ENCODE data around the gene NOP14. TPM values are rescaled to one million over a fixed set of nuclear protein-coding genes. Genes with fewer than 3 reads are reported as not detected.
"Not testable (repeated sequence)": the region's sequence is repeated elsewhere in the genome, so short reads cannot be mapped to it uniquely, and the experiment has no call there.

Gene NOP14
- total RNA-seq, 2 donors from 2014 or later = 16.0 to 17.8 TPM

GRCh38 chr4:2923668-2924173, 39.5 kb downstream of the NOP14 start:
- intact Hi-C loops (cut with DNase I) = no loop called here
- Histone ChIP-seq H3K36me3 (peaks cover 4 to 6% of the 10 kb centered on the region in 2 donors), H3K27me3 (replicated peaks; ENCODE audit: insufficient read depth) (no peaks in the 10 kb centered on the region), H3K9me3 (no peaks in the 10 kb centered on the region), H3K27ac (no peak overlapping the region), H3K4me3 (no peak overlapping the region), H3K4me1 (replicated peaks) (no peaks in the 10 kb centered on the region)
- DNase-seq (ENCODE audit: low spot score) = no peak
- no peak for TF ChIP-seq CTCF (IDR thresholded peaks at IDR 0.05)
- WGBS = 70% methylated on average over 16 of the region's 16 CpGs

- Histone ChIP-seq H3K36me3 (peaks cover 0 to 4% of the 10 kb centered on the region in 2 donors), H3K4me1 (replicated peaks) (no peaks in the 10 kb centered on the region), H3K4me3 (no peak overlapping the region), H3K27ac (no peak overlapping the region), H3K9me3 (no peaks in the 10 kb centered on the region), H3K27me3 (replicated peaks; ENCODE audit: insufficient read depth) (no peaks in the 10 kb centered on the region)
- TF ChIP-seq POLR2AphosphoS5 (IDR thresholded peaks at IDR 0.05) (no peak), POLR2A (IDR thresholded peaks at IDR 0.05) (no peak), CTCF (IDR thresholded peaks at IDR 0.05) (no peak)
- intact Hi-C loops (cut with DNase I) = no loop called here
- WGBS = 83% methylated on average over 10 of the region's 10 CpGs
- DNase-seq (ENCODE audit: low spot score) = no peak
These were observed 40.1 kb downstream of the NOP14 start for GRCh38 chr4:2923141-2923551.

GRCh38 chr4:2922453-2923101, 40.6 kb downstream of the NOP14 start:
- DNase-seq (ENCODE audit: low spot score); intact Hi-C loops (cut with DNase I); H3K36me3 ChIP-seq; H3K27ac ChIP-seq; H3K4me3 ChIP-seq; H3K9me3 ChIP-seq; H3K27me3 ChIP-seq (replicated peaks; ENCODE audit: insufficient read depth); H3K4me1 ChIP-seq (replicated peaks): not testable (repeated sequence)
- WGBS = 65% methylated on average over 7 of the region's 7 CpGs

GRCh38 chr4:2918714-2919113, 44.5 kb downstream of the NOP14 start:
- H3K27ac ChIP-seq; H3K4me3 ChIP-seq; H3K9me3 ChIP-seq; DNase-seq (ENCODE audit: low spot score); H3K36me3 ChIP-seq; H3K4me1 ChIP-seq (replicated peaks); intact Hi-C loops (cut with DNase I); H3K27me3 ChIP-seq (replicated peaks; ENCODE audit: insufficient read depth): not testable (repeated sequence)
- 93% methylated on average over 8 of the region's 8 CpGs for WGBS

GRCh38 chr4:2918300-2918699, 44.9 kb downstream of the NOP14 start:
- H3K27ac ChIP-seq; H3K36me3 ChIP-seq; H3K27me3 ChIP-seq (replicated peaks; ENCODE audit: insufficient read depth); intact Hi-C loops (cut with DNase I); H3K4me1 ChIP-seq (replicated peaks); DNase-seq (ENCODE audit: low spot score); H3K9me3 ChIP-seq; H3K4me3 ChIP-seq: not testable (repeated sequence)
- WGBS = 87% methylated on average over 2 of the region's 2 CpGs

GRCh38 chr4:2916696-2917095, 46.5 kb downstream of the NOP14 start:
- DNase-seq (ENCODE audit: low spot score); H3K27ac ChIP-seq; H3K27me3 ChIP-seq (replicated peaks; ENCODE audit: insufficient read depth); H3K4me3 ChIP-seq; intact Hi-C loops (cut with DNase I); H3K9me3 ChIP-seq; H3K4me1 ChIP-seq (replicated peaks); H3K36me3 ChIP-seq: not testable (repeated sequence)
- WGBS = 97% methylated on average over 2 of the region's 2 CpGs

GRCh38 chr4:2915789-2916188, 47.4 kb downstream of the NOP14 start:
- Histone ChIP-seq H3K4me3 (no peak overlapping the region), H3K9me3 (no peaks in the 10 kb centered on the region), H3K4me1 (replicated peaks) (no peaks in the 10 kb centered on the region), H3K36me3 (peaks cover 0 to 4% of the 10 kb centered on the region in 2 donors), H3K27me3 (replicated peaks; ENCODE audit: insufficient read depth) (no peaks in the 10 kb centered on the region), H3K27ac (no peak overlapping the region)
- no peak for DNase-seq (ENCODE audit: low spot score)
- intact Hi-C loops (cut with DNase I) = no loop called here
- TF ChIP-seq POLR2AphosphoS5 (IDR thresholded peaks at IDR 0.05) (no peak), POLR2A (IDR thresholded peaks at IDR 0.05) (no peak), CTCF (IDR thresholded peaks at IDR 0.05) (no peak)
- WGBS = 89% methylated on average over 9 of the region's 9 CpGs
